BJ (cell line): Measurements from ENCODE around the gene IL36A. TPM values are rescaled to one million over a fixed set of nuclear protein-coding genes. Genes with fewer than 3 reads are reported as not detected.

ENCODE experiments used
- CTCF ChIA-PET: fragments of 350-600 bp; formaldehyde crosslinking; extraction: SDS; loops from one replicate; lab custom pipeline; 2021; ENCODE audit warnings: antibody characterized with exemption, inconsistent platforms; lab: Yijun Ruan, JAX
- POLR2A ChIA-PET: fragments of 300-600 bp; sonication (Branson Sonifier 250); formaldehyde crosslinking; extraction: SDS; loops from one replicate; lab custom pipeline; 2021; ENCODE audit warnings: antibody characterized with exemption; lab: Charles Lee
- DNase-seq: peaks from one replicate; pipeline ENCODE4 v3.0.0-alpha.2; 2011; ENCODE audit warnings: low read depth
- H3K27me3 ChIP-seq: 2 replicates; pipeline ENCODE4 v1.6.0; 2011; ENCODE audit warnings: low read length; ENCODE audit not compliant: control insufficient read depth, insufficient read depth
- H3K36me3 ChIP-seq: 2 replicates; pipeline ENCODE4 v1.5.1; 2011; ENCODE audit warnings: low read length; ENCODE audit not compliant: control insufficient read depth, insufficient read depth
- H3K4me3 ChIP-seq: 2 replicates; pipeline ENCODE4 v1.5.1; 2011; ENCODE audit warnings: low read depth, mild to moderate bottlenecking, control low read depth, low read length
- polyA plus RNA-seq: library from polyadenylated mRNA; depleted of rRNA; stranded (reverse); fragments of >200 nt; gene quantifications from 2 replicates; pipeline ENCODE4 v1.2.3, GENCODE V29; 2011
- TF ChIP-seq, protein P1 (sequence below): IDR thresholded peaks from 2 replicates; pipeline ENCODE4 v1.5.1; 2011; ENCODE audit warnings: low read depth, mild to moderate bottlenecking, control low read depth, inconsistent platforms, low read length, moderate library complexity; ENCODE audit not compliant: insufficient read depth

The IL36A gene
- polyA plus RNA-seq, 1 experiment: not detected

- Histone ChIP-seq H3K36me3 (no peaks in the 10 kb centered on the region), H3K27me3 (peaks cover 5% of the 10 kb centered on the region; the same call in 1 of the 2 replicates), H3K4me3 (no peak overlapping the region)
- no peak for DNase-seq
- ChIA-PET CTCF (no interaction called here), POLR2A (no interaction called here)
- TF ChIP-seq, protein P1, sequence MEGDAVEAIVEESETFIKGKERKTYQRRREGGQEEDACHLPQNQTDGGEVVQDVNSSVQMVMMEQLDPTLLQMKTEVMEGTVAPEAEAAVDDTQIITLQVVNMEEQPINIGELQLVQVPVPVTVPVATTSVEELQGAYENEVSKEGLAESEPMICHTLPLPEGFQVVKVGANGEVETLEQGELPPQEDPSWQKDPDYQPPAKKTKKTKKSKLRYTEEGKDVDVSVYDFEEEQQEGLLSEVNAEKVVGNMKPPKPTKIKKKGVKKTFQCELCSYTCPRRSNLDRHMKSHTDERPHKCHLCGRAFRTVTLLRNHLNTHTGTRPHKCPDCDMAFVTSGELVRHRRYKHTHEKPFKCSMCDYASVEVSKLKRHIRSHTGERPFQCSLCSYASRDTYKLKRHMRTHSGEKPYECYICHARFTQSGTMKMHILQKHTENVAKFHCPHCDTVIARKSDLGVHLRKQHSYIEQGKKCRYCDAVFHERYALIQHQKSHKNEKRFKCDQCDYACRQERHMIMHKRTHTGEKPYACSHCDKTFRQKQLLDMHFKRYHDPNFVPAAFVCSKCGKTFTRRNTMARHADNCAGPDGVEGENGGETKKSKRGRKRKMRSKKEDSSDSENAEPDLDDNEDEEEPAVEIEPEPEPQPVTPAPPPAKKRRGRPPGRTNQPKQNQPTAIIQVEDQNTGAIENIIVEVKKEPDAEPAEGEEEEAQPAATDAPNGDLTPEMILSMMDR: no peak
Measured at GRCh38 chr2:113050921-113051895, 45.9 kb downstream of the IL36A start.

DNA sequence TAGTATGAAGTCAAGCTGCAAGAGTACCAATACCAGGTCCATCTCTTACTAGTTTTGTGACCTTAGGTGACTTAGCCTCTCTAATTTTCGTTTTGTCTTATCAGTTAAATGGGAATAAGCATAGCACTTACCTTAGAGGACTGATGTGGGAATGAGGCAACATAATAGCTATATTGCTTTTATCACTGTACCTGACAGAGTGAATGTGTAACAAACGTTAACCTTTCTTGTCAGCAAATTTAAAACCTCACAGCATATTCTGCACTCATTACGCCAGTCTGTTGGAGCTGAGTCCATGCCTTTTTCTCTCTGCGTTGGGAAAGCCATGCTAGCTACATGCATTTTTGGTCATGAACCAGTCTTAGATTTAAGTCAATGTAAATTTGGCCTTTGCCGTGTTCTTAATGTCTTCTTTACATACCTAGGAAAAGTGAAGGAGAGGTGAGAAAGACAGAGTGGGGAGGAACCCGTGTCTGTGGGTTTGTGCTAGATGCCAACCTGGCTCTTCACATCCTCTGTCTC, 47.2 kb downstream of the IL36A start, which contains the start of gene IL36B:
Gene IL36B, minus strand, starts transcription at position 472 of the 522 bp plus-strand sequence.
- ChIA-PET CTCF (no interaction called here), POLR2A (no interaction called here)
- Histone ChIP-seq H3K36me3 (no peaks in the 10 kb centered on the region), H3K27me3 (peaks cover 5% of the 10 kb centered on the region; the same call in 1 of the 2 replicates), H3K4me3 (no peak within 1 kb of the TSS)
- TF ChIP-seq, protein P1: no peak
- no peak for DNase-seq

DNA sequence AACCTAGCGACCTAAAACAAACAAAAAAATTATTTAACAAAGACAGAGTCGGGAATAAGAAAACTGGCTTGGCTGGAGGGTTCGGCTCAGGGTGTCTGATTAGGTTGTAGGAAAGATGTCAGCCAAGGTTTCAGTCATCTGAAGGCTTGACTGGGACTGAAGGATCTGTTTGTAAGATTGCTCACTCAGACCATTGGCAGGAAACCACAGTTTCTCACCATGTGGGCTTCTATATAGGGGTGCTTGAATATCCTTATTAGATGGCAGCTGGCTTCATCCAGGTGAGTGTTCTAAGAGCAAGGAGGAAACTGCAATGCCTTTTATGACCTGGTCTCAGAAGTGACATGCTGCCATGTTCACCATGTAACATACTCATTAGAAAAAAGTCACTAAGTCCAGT, 48.4 kb downstream of the IL36A start:
- ChIA-PET POLR2A (no interaction called here), CTCF (no interaction called here)
- Histone ChIP-seq H3K4me3 (no peak overlapping the region), H3K36me3 (no peaks in the 10 kb centered on the region), H3K27me3 (peaks cover 5% of the 10 kb centered on the region; the same call in 1 of the 2 replicates)
- no peak for DNase-seq
- TF ChIP-seq, protein P1: no peak

- H3K4me3 ChIP-seq: no peak overlapping the region
- H3K36me3 ChIP-seq: no peaks in the 10 kb centered on the region
- ChIA-PET POLR2A (no interaction called here), CTCF (no interaction called here)
- TF ChIP-seq, protein P1: no peak
- H3K27me3 ChIP-seq: peaks cover 6% of the 10 kb centered on the region; the same call in 1 of the 2 replicates
- no peak for DNase-seq
Measured at GRCh38 chr2:113054066-113054465, 48.8 kb downstream of the IL36A start.

DNA sequence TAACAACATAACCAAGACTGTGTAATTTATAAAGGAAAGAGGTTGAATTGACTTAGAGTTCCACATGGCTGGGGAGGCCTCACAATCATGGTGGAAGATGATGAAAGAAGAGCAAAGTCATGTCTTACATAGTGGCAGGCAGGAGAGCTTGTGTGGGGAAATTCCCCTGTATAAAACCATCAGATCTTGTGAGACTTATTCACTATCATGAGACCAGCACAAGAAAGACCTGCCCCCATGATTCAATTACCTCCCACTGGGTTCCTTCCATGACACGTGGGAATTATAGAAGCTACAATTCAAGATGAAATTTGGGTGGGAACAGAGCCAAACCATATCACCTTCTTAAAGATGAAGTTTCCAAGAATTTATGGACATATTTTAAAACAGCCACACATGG, 51.3 kb downstream of the IL36A start:
- DNase-seq: no peak
- Histone ChIP-seq H3K27me3 (peaks cover 7% of the 10 kb centered on the region; the same call in 1 of the 2 replicates), H3K36me3 (no peaks in the 10 kb centered on the region), H3K4me3 (no peak overlapping the region)
- TF ChIP-seq, protein P1: no peak
- ChIA-PET POLR2A (no interaction called here), CTCF (interaction anchor here (1.1 kb wide), 1 partner anchor 10 kb away, joined by 3 read pairs; no protein-coding TSS in a partner anchor)
